Colonic mucosa (tissue), 4 donors: ENCODE data around the gene GRK3. TPM values are rescaled to one million over a fixed set of nuclear protein-coding genes. Genes with fewer than 3 reads are reported as not detected.

Experiments used
- DNase-seq: peaks from one replicate; pipeline ENCODE4 v3.0.0-alpha.2; 2020
- H3K27ac ChIP-seq: fragments of 200-600 bp; one replicate; pipeline ENCODE4 v1.8.0; 2021
- H3K27me3 ChIP-seq: fragments of 200-600 bp; one replicate; pipeline ENCODE4 v1.8.0; 2021
- H3K36me3 ChIP-seq: fragments of 200-600 bp; one replicate; pipeline ENCODE4 v1.8.0; 2021
- H3K4me1 ChIP-seq: fragments of 200-600 bp; one replicate; pipeline ENCODE4 v1.8.0; 2021; ENCODE audit warnings: mild to moderate bottlenecking
- H3K4me3 ChIP-seq: fragments of 200-600 bp; one replicate; pipeline ENCODE4 v1.8.0; 2021
- H3K9ac ChIP-seq, 2 donors: one replicate each; pipeline ENCODE4 v1.7.0; 2013; ENCODE audit warnings: control low read depth in 2 of 2, low read depth in 2 of 2, low read length in 2 of 2
- H3K9me3 ChIP-seq: fragments of 200-600 bp; one replicate; pipeline ENCODE4 v1.8.0; 2021
- intact Hi-C: fragments of 100-400 bp; cut with DNase I; formaldehyde crosslinking; loops from one replicate; pipeline ENCODE4 v1.14.1; 2022
- total RNA-seq, 2 donors: library from RNA; stranded (reverse); fragmentation: NEBNext Ultra II Directional in 1 of 2; extraction: Animal tissue kit (Norgen Biotek cat#: 25700) in 1 of 2; gene quantifications; one replicate each; pipeline ENCODE4 v1.2.1, GENCODE V29; 2021
- TF ChIP-seq, protein P1 (sequence below): fragments of 200-600 bp; IDR thresholded peaks from one replicate; pipeline ENCODE4 v1.8.0; 2022; ENCODE audit warnings: antibody characterized with exemption, mild to moderate bottlenecking
- donor health status: healthy.
- donor health status: DM: no; HTN: no; CAD: no.
- donor health status: DM: no; HTN: no; CAD: no.

GRK3 gene
- total RNA-seq, 2 donors from 2014 or later = 2.9 to 5.3 TPM

- Histone ChIP-seq H3K9ac (no peak overlapping the region), H3K27ac (no peak overlapping the region), H3K36me3 (no peaks in the 10 kb centered on the region), H3K4me3 (no peak overlapping the region), H3K4me1 (no peaks in the 10 kb centered on the region), H3K9me3 (no peaks in the 10 kb centered on the region), H3K27me3 (no peaks in the 10 kb centered on the region)
- intact Hi-C loops = no loop called here
- TF ChIP-seq, protein P1, sequence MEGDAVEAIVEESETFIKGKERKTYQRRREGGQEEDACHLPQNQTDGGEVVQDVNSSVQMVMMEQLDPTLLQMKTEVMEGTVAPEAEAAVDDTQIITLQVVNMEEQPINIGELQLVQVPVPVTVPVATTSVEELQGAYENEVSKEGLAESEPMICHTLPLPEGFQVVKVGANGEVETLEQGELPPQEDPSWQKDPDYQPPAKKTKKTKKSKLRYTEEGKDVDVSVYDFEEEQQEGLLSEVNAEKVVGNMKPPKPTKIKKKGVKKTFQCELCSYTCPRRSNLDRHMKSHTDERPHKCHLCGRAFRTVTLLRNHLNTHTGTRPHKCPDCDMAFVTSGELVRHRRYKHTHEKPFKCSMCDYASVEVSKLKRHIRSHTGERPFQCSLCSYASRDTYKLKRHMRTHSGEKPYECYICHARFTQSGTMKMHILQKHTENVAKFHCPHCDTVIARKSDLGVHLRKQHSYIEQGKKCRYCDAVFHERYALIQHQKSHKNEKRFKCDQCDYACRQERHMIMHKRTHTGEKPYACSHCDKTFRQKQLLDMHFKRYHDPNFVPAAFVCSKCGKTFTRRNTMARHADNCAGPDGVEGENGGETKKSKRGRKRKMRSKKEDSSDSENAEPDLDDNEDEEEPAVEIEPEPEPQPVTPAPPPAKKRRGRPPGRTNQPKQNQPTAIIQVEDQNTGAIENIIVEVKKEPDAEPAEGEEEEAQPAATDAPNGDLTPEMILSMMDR = no peak
- DNase-seq = no peak
These were observed 186.7 kb downstream of the GRK3 start for GRCh38 chr22:25751174-25751581.

DNA sequence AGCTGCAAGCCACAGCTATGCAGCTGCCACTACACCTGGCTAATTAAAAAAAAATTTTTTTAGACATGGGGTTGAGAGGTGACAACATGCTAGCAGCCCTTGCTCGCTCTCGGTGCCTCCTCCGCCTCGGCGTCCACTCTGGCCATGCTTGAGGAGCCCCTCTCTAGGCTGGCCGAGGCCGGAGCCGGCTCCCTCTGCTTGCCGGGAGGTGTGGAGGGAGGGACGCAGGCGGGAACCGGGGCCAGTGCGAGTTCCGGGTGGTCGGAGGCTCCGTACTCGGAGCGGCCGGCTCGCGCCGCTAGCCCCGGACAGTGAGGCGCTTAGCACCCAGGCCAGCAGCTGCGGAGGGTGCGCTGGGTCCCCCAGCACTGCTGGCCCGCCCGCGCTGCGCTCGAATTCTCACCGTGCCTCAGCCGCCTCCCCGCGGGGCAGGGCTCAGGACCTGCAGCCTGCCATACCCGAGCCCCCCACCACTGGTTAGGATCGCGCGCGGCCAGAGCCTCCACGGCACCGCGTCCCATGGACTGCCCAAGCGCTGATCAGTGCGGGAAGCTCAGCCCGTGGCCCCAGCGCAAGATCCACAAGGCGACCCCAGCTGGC lies 188.2 kb downstream of the GRK3 start:
- Histone ChIP-seq H3K27me3 (no peaks in the 10 kb centered on the region), H3K36me3 (no peaks in the 10 kb centered on the region), H3K4me3 (no peak overlapping the region), H3K4me1 (no peaks in the 10 kb centered on the region), H3K9ac (no peak overlapping the region), H3K27ac (no peak overlapping the region), H3K9me3 (no peaks in the 10 kb centered on the region)
- TF ChIP-seq, protein P1 = no peak
- no peak for DNase-seq
- intact Hi-C loops = no loop called here

- DNase-seq = no peak
- no peaks in the 10 kb centered on the region for H3K36me3 ChIP-seq
- no peaks in the 10 kb centered on the region for H3K9me3 ChIP-seq
- TF ChIP-seq, protein P1 = no peak
- H3K4me3 ChIP-seq = no peak overlapping the region
- no peak overlapping the region for H3K27ac ChIP-seq
- H3K9ac ChIP-seq = no peak overlapping the region
- no peaks in the 10 kb centered on the region for H3K27me3 ChIP-seq
- intact Hi-C loops = no loop called here
- no peaks in the 10 kb centered on the region for H3K4me1 ChIP-seq
These were observed 188.8 kb downstream of the GRK3 start for GRCh38 chr22:25753252-25753651.

DNA sequence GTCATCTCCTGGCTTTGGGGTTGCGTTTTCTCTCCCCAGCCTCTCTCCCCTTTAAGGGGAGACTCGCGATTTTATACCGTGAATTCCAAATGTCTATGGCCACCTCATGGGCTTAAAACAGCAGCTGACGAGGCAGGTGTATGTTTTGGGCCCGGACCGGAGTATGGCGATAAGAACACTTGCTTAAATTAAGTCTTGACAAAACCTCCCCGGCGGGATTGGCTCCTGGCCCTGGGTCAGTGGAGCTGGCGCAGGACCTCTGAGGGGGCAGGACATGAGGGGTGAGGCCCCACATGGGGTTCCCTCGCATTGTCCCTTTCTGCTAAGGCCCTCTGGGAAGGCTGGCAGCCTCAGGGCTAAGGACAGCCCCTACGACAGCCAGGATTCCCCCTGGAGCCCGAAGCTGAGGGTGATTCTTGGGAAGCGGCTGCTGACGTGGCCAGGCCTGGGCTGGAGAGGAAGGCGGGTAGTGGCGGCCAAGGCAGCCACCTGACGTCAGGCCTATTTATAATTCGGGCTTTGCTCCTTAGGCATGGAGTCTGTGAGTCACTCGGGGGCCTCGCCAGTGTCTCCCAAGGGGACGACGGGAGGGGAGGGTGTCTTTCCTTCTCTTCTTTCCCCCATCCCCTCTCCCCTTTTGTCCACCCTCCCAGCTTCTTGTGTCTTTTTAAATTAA lies 190.2 kb downstream of the GRK3 start:
- Histone ChIP-seq H3K27ac (no peak overlapping the region), H3K9me3 (no peaks in the 10 kb centered on the region), H3K4me1 (no peaks in the 10 kb centered on the region), H3K4me3 (no peak overlapping the region), H3K36me3 (no peaks in the 10 kb centered on the region), H3K27me3 (no peaks in the 10 kb centered on the region), H3K9ac (no peak overlapping the region)
- TF ChIP-seq, protein P1 = no peak
- DNase-seq = no peak
- intact Hi-C loops = no loop called here

DNA sequence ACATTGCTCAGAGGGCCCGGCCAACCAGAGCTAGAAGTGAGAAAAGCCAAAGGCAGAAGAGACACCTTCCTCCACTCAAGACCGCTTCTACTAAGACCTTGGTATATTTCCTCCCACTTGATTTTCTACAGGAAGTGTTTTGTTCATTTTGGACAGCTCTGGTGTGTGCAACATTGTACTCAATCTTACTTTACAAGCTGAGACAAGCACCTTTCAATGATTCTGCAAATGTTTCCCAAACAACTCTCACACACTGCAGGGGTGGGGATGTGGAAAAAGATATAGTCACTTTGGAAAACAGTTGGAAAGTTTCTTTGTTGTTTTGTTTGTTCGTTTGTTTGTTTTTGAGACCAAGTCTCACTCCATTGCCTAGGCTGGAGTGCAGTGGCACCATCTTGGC lies 193.2 kb downstream of the GRK3 start:
- Histone ChIP-seq H3K4me1 (no peaks in the 10 kb centered on the region), H3K27me3 (no peaks in the 10 kb centered on the region), H3K4me3 (no peak overlapping the region), H3K9ac (no peak overlapping the region), H3K36me3 (no peaks in the 10 kb centered on the region), H3K27ac (no peak overlapping the region), H3K9me3 (no peaks in the 10 kb centered on the region)
- no peak for DNase-seq
- TF ChIP-seq, protein P1 = no peak
- intact Hi-C loops = no loop called here
